SIG-M5 treated with dmso at 0.1 percent for 504 hours (cell line): ENCODE measurements around the gene GOLGA6D.
"Not testable (repeated sequence)": the region's sequence is repeated elsewhere in the genome, so short reads cannot be mapped to it uniquely, and the experiment has no call there.

Experiments
- DNase-seq: peaks from one replicate; lab custom pipeline; 2025; ENCODE audit not compliant: unreplicated experiment; lab: John Stamatoyannopoulos, UW

The GOLGA6D gene

GRCh38 chr15:75275617-75276016 is 7.0 kb upstream of the GOLGA6D start:
- DNase-seq: not testable (repeated sequence)

- not testable (repeated sequence) for DNase-seq
Observed at GRCh38 chr15:75278497-75278896, 4.1 kb upstream of the GOLGA6D start.

- not testable (repeated sequence) for DNase-seq
Observed at GRCh38 chr15:75284152-75284551, 1.5 kb downstream of the GOLGA6D start.

GRCh38 chr15:75293660-75294059 is 11.0 kb downstream of the GOLGA6D start:
- DNase-seq: not testable (repeated sequence)

GRCh38 chr15:75298541-75299310 is 16.1 kb downstream of the GOLGA6D start:
- not testable (repeated sequence) for DNase-seq

- not testable (repeated sequence) for DNase-seq
Observed at GRCh38 chr15:75299311-75299688, 16.7 kb downstream of the GOLGA6D start.

- DNase-seq: not testable (repeated sequence)
Observed at GRCh38 chr15:75300026-75300425, 17.4 kb downstream of the GOLGA6D start.

- DNase-seq: no peak
Observed at GRCh38 chr15:75302318-75302717, 19.7 kb downstream of the GOLGA6D start.

- not testable (repeated sequence) for DNase-seq
Observed at GRCh38 chr15:75302753-75303152, 20.1 kb downstream of the GOLGA6D start.

GRCh38 chr15:75306188-75306587 is 23.6 kb downstream of the GOLGA6D start:
- DNase-seq: no peak

GRCh38 chr15:75307778-75308390 is 25.2 kb downstream of the GOLGA6D start:
- peak; percentile 44 for DNase-seq

GRCh38 chr15:75309711-75310110 is 27.1 kb downstream of the GOLGA6D start:
- no peak for DNase-seq

- not testable (repeated sequence) for DNase-seq
Observed at GRCh38 chr15:75312548-75312947, 29.9 kb downstream of the GOLGA6D start.

GRCh38 chr15:75313116-75313845 is 30.6 kb downstream of the GOLGA6D start:
- DNase-seq: no peak

- no peak for DNase-seq
Observed at GRCh38 chr15:75314552-75315290, 32.1 kb downstream of the GOLGA6D start.

- not testable (repeated sequence) for DNase-seq
Observed at GRCh38 chr15:75319231-75319897, 36.7 kb downstream of the GOLGA6D start.

- no peak for DNase-seq
Observed at GRCh38 chr15:75321711-75322110, 39.1 kb downstream of the GOLGA6D start.

GRCh38 chr15:75325922-75326321 is 43.3 kb downstream of the GOLGA6D start:
- no peak for DNase-seq

- DNase-seq: no peak
Observed at GRCh38 chr15:75327005-75327404, 44.4 kb downstream of the GOLGA6D start.

- DNase-seq: no peak
Observed at GRCh38 chr15:75327491-75327890, 44.9 kb downstream of the GOLGA6D start.
